HG02870 (cell line): Measurements from ENCODE around the gene GALNT9.
"Not testable (repeated sequence)": the region's sequence is repeated elsewhere in the genome, so short reads cannot be mapped to it uniquely, and the experiment has no call there.

Source experiments
- ATAC-seq: cut with Tn5 transposase; IDR thresholded peaks from one replicate; pipeline ENCODE4 v1.9.1; 2021; ENCODE audit warnings: mild to moderate bottlenecking, moderate library complexity; ENCODE audit not compliant: unreplicated experiment

The GALNT9 gene

DNA sequence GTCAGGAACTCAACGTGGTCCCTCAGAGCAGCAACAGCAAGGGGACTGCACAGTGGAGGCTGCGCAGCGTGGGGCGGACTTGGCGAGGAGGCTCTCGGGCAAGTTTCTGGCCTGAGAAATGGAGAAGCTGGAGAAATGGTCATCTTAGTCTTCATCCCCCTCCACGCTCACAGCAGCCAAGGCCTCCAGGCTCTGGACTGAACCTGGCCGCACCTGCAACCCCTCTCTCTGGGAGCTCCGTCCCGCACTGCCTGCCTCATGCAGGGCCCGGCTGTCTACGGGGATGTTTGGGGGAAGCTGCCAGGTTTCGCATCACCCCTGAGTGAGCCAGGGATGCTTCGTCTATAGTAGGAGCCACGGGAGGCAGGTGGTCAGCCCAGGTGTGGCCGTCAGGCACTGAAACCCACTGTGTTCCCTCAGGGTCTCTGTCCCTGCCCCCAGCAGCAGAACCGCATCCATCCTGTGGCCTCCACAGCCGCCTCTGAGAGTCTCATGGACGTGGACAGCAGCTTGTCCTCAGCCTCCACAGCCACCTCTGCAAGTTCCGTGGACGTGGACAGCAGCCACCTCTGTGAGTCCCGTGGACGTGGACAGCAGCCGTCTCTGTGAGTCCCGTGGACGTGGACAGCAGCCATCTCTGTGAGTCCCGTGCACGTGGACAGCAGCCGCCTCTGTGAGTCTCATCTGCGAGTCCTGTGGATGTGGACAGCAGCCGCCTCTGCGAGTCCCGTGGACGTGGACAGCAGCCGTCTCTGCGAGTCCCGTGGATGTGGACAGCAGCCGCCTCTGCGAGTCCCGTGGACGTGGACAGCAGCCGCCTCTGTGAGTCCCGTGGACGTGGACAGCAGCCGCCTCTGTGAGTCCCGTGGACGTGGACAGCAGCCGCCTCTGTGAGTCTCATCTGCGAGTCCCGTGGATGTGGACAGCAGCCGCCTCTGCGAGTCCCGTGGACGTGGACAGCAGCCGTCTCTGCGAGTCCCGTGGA, 29.1 kb upstream of the GALNT9 start:
- not testable (repeated sequence) for ATAC-seq

- ATAC-seq = no peak
These were observed 28.3 kb upstream of the GALNT9 start for GRCh38 chr12:132357623-132358186.

GRCh38 chr12:132356691-132357622, 27.6 kb upstream of the GALNT9 start:
- ATAC-seq = no peak

- ATAC-seq = no peak
These were observed 26.6 kb upstream of the GALNT9 start for GRCh38 chr12:132355742-132356681.

DNA sequence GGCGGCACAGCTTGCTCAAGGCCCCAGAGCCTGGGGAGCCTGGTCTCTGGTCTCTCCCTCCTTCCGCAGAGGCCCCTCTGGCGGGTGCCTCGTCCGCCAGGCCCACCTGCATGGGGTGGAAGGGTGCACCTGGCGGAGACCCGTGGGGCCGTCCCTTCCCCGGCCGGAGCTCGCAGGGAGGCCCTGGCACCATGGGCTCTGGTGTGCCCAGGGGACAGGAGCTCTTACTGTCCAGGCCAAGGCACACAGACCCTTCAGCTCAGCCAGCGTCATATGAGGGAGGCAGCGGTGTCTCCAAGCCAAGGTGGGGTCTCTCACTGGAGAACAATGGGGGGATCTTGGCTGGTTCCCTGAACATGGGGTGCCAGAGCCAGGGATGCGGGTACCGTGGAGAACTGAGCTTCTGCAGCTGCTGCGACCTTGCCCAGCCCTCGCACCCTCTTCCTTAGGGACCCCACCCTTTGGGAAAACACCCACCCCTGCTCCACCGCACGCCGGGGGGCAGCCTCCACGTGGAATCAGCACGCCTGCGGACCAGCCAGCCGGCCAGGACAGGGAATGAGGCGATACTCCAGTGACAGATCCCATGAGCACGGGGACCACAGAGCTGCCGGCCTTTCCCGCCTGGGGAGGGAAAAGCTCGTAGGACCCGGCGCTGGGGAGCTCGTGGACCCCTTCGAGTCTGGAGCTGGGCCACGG, 25.7 kb upstream of the GALNT9 start:
- no peak for ATAC-seq

DNA sequence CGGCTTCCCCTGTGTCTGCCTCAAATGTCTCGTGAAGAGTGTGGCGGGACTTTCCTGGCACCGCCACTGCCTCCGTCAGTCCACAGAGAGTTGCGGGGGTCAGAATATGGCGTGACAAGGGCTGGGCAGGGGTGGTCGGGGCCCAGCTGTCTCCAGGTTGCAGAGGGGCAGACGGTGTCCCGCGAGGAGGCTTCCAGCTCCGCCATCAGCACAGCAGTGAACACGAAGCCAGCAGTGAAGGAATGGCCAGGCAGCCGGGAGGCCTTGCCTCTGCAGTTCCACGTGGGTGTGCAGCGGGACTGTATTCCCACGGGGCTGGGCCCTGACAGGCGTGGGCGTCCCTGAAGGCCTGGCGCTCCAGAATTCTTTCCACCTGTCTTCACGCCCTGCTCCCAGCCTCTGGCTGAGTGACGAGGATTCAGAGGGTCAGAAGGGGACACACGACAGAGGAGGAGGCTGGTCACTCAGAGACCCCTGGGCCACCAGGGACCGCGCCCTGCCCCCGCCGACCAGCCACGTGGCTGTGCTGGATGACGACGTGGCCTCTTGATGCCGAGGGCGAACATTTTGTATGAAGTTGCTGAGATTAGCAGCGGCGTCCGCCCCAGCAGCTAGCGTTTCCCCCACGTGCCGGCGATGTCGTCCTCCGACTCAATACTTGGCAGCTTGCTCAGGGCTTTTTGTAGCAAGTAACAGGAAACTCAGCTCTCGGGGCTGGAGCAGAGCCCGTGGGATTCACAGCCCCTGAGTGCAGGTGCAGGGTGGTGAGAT, 25.0 kb upstream of the GALNT9 start:
- no peak for ATAC-seq

- no peak for ATAC-seq
These were observed 24.4 kb upstream of the GALNT9 start for GRCh38 chr12:132353811-132354210.

- ATAC-seq = no peak
These were observed 23.8 kb upstream of the GALNT9 start for GRCh38 chr12:132352896-132353800.

DNA sequence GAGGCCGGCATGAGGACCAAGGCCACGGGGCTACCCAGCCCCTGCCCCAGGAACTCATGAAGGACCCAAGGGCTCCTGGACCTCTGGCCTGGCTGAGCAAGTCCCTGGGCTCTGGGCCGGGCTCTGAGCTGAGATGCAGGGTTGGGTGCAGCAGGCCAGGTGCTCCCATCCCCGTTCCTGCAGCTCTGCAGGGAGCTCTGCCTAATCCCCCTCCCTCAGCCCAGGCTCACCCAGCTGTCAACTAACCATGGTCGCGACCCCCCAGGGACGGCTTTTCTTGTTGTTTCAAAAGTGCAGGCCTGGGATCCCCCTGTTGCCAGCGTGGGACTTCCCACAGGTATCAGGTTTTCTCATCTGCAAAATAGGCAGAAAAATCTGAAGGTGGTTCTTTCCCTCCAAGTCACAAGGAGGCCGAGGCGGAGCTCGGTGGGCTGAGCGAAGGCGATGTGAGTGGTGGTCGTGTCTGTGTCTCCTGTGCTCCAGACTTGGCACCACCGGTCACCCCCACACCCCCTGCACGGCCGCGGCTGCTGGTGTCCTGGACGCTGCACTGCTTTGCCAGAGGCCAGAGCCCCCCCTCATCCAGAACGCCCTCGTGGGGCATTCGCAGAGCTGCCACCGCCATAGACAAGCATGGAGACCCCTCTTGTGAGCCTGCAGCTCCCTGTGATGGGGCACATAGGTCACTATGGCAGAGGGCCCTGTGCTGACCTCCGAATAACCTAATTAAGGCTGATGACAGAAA, 22.5 kb upstream of the GALNT9 start:
- no peak for ATAC-seq

GRCh38 chr12:132349501-132350131, 20.2 kb upstream of the GALNT9 start:
- no peak for ATAC-seq

- ATAC-seq = no peak
These were observed 18.8 kb upstream of the GALNT9 start for GRCh38 chr12:132348176-132348575.

GRCh38 chr12:132347176-132347855, 17.9 kb upstream of the GALNT9 start:
- ATAC-seq = no peak

- ATAC-seq = no peak
These were observed 17.2 kb upstream of the GALNT9 start for GRCh38 chr12:132346471-132347175.

- no peak for ATAC-seq
These were observed 16.3 kb upstream of the GALNT9 start for GRCh38 chr12:132345561-132346200.

GRCh38 chr12:132345126-132345525, 15.7 kb upstream of the GALNT9 start:
- ATAC-seq = no peak
